Psoas muscle (tissue), 8 donors: ENCODE results near the gene ITSN1. TPM values are rescaled to one million over a fixed set of nuclear protein-coding genes. Genes with fewer than 3 reads are reported as not detected.
"Not testable (repeated sequence)": the region's sequence is repeated elsewhere in the genome, so short reads cannot be mapped to it uniquely, and the experiment has no call there.

Source experiments
- ATAC-seq, 4 donors: fragments of 200-7000 bp; cut with Tn5 transposase; one replicate each; pipeline ENCODE4 v1.9.1; 2020; ENCODE audit warnings: moderate library complexity in 3 of 4, mild to moderate bottlenecking in 2 of 4
- DNase-seq, 2 donors: peaks; one replicate each; pipeline ENCODE4 v3.0.0-alpha.2; 2020
- H3K27ac ChIP-seq: fragments of 200-600 bp; one replicate; pipeline ENCODE4 v1.8.0; 2022
- H3K27me3 ChIP-seq, 3 donors: fragments of 200-600 bp in 1 of 3; one replicate each; pipeline versions ENCODE4 v1.6.1 to v1.8.0; 2013 to 2022; ENCODE audit warnings: low read length in 2 of 3, mild to moderate bottlenecking in 2 of 3, moderate library complexity in 1 of 3; ENCODE audit not compliant: insufficient read depth in 3 of 3
- H3K36me3 ChIP-seq, 2 donors: fragments of 200-600 bp in 1 of 2; one replicate each; pipeline versions ENCODE4 v1.6.1 to v1.8.0; 2013 to 2022; ENCODE audit warnings: low read depth in 1 of 2, mild to moderate bottlenecking in 1 of 2, moderate library complexity in 1 of 2; ENCODE audit not compliant: insufficient read depth in 1 of 2
- H3K4me1 ChIP-seq: fragments of 200-600 bp; one replicate; pipeline ENCODE4 v1.8.0; 2022
- H3K4me3 ChIP-seq: fragments of 200-600 bp; one replicate; pipeline ENCODE4 v1.8.0; 2022; ENCODE audit warnings: mild to moderate bottlenecking
- H3K9me3 ChIP-seq: fragments of 200-600 bp; one replicate; pipeline ENCODE4 v1.8.0; 2022
- WGBS, 3 donors: extraction: QIAGEN DNeasy Blood & Tissue Kit; methylation state at CpG; one replicate each; pipeline versions ENCODE4 v1.1.6 to v1.1.7; 2013; 5-methylcytosine and 5-hydroxymethylcytosine counted together
- intact Hi-C, 2 donors: fragments of 100-400 bp; cut with DNase I; formaldehyde crosslinking; loops; one replicate each; pipeline versions ENCODE4 v1.11.0 to v1.14.2; 2022
- polyA plus RNA-seq, 3 donors: library from polyadenylated mRNA; stranded (reverse); fragments of 200-250 nt; gene quantifications; one replicate each; pipeline ENCODE4 v1.2.3, GENCODE V29; 2013
- total RNA-seq, 4 donors: library from RNA; stranded (reverse); fragmentation: NEBNext Ultra II Directional in 2 of 4; extraction: Animal tissue kit (Norgen Biotek cat#: 25700) in 2 of 4; gene quantifications; one replicate each; pipeline versions ENCODE4 v1.2.1 to v1.2.4, GENCODE V29; 2021 to 2023
- TF ChIP-seq, protein P1 (sequence below): fragments of 200-600 bp; IDR thresholded peaks from one replicate; pipeline ENCODE4 v1.8.0; 2022; ENCODE audit warnings: antibody characterized with exemption
- donor health status: healthy with polysubstance abuse.
- donor health status: DM: no; HTN: no; CAD: no; lungs with moderate emphysema.
- donor health status: Bipolar disorder and iron deficiency.
- donor health status: healthy.
- donor health status: DM: yes; HTN: yes; CAD: no.
- donor health status: DM: no; HTN: no; CAD: no.
- donor health status: DM: no; HTN: no; CAD: no.
- donor health status: DM: yes; HTN: yes; CAD: no.

ITSN1 gene
- total and polyA plus RNA-seq, 7 donors, result 9.3 to 43.8 (median 22.4) TPM

DNA sequence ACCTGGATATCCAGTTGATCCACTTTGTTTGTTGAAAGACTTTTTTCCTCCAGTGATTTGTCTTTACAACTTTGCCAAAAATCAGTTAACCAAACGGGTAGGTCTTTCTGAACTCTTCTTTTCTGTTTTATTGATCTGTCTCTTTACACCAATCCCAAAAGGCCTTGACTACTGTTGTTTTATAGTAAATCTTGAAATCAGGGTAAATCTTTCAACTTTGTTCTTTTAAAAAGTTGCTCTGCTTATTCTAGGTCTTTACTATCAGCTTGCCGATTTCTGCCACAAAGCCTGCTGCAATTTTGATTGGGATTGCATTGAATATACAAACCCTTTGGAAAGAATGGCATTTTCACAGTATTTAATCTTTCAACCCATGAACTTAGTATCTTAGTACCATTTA, 66.6 kb downstream of the ITSN1 start:
- H3K4me3 ChIP-seq, result no peak overlapping the region
- no peaks in the 10 kb centered on the region for H3K36me3 ChIP-seq
- ATAC-seq (no peak), DNase-seq (no peak)
- no peak overlapping the region for H3K27ac ChIP-seq
- H3K4me1 ChIP-seq, result no peaks in the 10 kb centered on the region
- H3K27me3 ChIP-seq, result no peaks in the 10 kb centered on the region
- H3K9me3 ChIP-seq, result peaks cover 30% of the 10 kb centered on the region
- TF ChIP-seq, protein P1, sequence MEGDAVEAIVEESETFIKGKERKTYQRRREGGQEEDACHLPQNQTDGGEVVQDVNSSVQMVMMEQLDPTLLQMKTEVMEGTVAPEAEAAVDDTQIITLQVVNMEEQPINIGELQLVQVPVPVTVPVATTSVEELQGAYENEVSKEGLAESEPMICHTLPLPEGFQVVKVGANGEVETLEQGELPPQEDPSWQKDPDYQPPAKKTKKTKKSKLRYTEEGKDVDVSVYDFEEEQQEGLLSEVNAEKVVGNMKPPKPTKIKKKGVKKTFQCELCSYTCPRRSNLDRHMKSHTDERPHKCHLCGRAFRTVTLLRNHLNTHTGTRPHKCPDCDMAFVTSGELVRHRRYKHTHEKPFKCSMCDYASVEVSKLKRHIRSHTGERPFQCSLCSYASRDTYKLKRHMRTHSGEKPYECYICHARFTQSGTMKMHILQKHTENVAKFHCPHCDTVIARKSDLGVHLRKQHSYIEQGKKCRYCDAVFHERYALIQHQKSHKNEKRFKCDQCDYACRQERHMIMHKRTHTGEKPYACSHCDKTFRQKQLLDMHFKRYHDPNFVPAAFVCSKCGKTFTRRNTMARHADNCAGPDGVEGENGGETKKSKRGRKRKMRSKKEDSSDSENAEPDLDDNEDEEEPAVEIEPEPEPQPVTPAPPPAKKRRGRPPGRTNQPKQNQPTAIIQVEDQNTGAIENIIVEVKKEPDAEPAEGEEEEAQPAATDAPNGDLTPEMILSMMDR, result no peak
- intact Hi-C loops, result no loop called here
- 97 to 100% (median 98%) methylated on average over 2 of the region's 2 CpGs for whole genome bisulfite sequencing, 3 donors

DNA sequence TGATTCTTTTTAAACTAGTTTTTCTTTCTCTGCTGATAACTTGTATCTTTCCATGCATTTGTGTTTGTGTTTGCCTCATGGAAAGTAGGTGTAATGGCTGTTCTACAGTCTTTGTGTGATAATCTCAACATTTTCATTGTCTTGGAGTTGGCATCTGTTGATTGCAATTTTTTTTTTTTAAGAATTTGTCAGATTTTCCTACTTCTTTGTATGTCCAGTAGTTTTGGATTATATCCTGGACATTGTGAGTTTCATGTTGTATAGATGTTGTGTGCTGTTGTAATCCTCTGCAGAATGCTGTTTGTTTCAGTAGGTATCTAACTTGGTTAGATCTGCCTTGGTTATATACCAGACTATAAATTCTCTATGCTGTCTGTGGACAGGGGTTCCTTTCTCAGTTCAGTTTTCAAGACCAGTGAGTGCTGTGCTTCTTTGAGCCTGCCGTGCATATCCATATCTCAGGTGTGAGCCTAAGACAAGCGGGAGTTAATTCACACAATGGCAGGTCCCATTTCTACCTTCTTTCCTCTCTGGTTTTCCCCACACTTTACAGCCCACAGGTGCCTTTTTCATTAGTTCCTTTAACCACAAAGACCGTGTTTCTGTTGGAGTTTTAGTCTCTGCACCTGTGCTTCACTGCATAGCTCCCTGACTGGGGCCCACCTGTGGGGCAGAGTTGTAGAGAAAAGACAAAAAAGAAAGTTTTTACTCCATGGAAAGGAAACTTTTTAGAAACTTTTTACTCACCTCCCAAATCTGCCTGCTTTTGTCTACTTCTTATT, 69.9 kb downstream of the ITSN1 start:
- no peaks in the 10 kb centered on the region for H3K4me1 ChIP-seq
- TF ChIP-seq, protein P1, result no peak
- peaks cover 26% of the 10 kb centered on the region for H3K9me3 ChIP-seq
- 82 to 86% (median 84%) methylated on average over 3 of the region's 3 CpGs for WGBS, 3 donors
- H3K27ac ChIP-seq, result no peak overlapping the region
- no peaks in the 10 kb centered on the region for H3K27me3 ChIP-seq
- ATAC-seq, result no peak
- H3K4me3 ChIP-seq, result no peak overlapping the region
- intact Hi-C loops, result no loop called here
- no peak for DNase-seq
- H3K36me3 ChIP-seq, result no peaks in the 10 kb centered on the region

- 95 to 99% (median 96%) methylated on average over 2 of the region's 2 CpGs for WGBS, 3 donors
- TF ChIP-seq, protein P1, result no peak
- ATAC-seq (no peak), DNase-seq (no peak)
- Histone ChIP-seq H3K27me3 (no peaks in the 10 kb centered on the region), H3K9me3 (no peaks in the 10 kb centered on the region), H3K4me3 (no peak overlapping the region), H3K36me3 (peaks cover 0 to 40% of the 10 kb centered on the region in 2 donors), H3K27ac (no peak overlapping the region), H3K4me1 (no peaks in the 10 kb centered on the region)
- intact Hi-C loops, result no loop called here
These were observed 78.8 kb downstream of the ITSN1 start for GRCh38 chr21:33721081-33721480.

GRCh38 chr21:33729139-33729538, 86.8 kb downstream of the ITSN1 start:
- WGBS, 3 donors, result 97 to 100% (median 97%) methylated on average over 3 of the region's 3 CpGs

GRCh38 chr21:33729641-33730040, 87.3 kb downstream of the ITSN1 start:
- TF ChIP-seq, protein P1, result no peak
- intact Hi-C loops, result no loop called here
- H3K9me3 ChIP-seq, result no peaks in the 10 kb centered on the region
- WGBS, 3 donors, result 56 to 70% (median 58%) methylated on average over 2 of the region's 2 CpGs
- peaks cover 0 to 1% of the 10 kb centered on the region in 2 donors for H3K36me3 ChIP-seq
- no peaks in the 10 kb centered on the region for H3K27me3 ChIP-seq
- H3K4me3 ChIP-seq, result no peak overlapping the region
- no peak overlapping the region for H3K27ac ChIP-seq
- no peaks in the 10 kb centered on the region for H3K4me1 ChIP-seq
- no peak for DNase-seq
- ATAC-seq, result no peak

More at GRCh38 chr21:33729139-33729538, 86.8 kb downstream of the ITSN1 start:
- H3K36me3 ChIP-seq, DNase-seq, ATAC-seq, H3K27me3 ChIP-seq, H3K4me3 ChIP-seq, H3K9me3 ChIP-seq, H3K4me1 ChIP-seq, intact Hi-C loops, H3K27ac ChIP-seq: not testable (repeated sequence)
